Measurements from ENCODE around the gene ME3. TPM values are rescaled to one million over a fixed set of nuclear protein-coding genes. Genes with fewer than 3 reads are reported as not detected.
A peak's percentile ranks its signal among the peaks of the same experiment; 100 is the strongest.
"Not testable (repeated sequence)": the region's sequence is repeated elsewhere in the genome, so short reads cannot be mapped to it uniquely, and the experiment has no call there.

Gene ME3
- total RNA-seq, 1 donor from 2014 or later: 33.4 TPM

- no peaks in the 10 kb centered on the region for H3K36me3 ChIP-seq
- H3K9me3 ChIP-seq (replicated peaks): no peaks in the 10 kb centered on the region
- no peak for TF ChIP-seq CTCF (IDR thresholded peaks at IDR 0.05; ENCODE audit: borderline replicate concordance)
- peaks cover 26% of the 10 kb centered on the region for H3K4me1 ChIP-seq
- H3K27ac ChIP-seq (replicated peaks): no peak overlapping the region
- no peak overlapping the region for H3K4me3 ChIP-seq
- intact Hi-C loops (cut with micrococcal nuclease): no loop called here
- DNase-seq: no peak
- H3K27me3 ChIP-seq (ENCODE audit: low read depth): no peaks in the 10 kb centered on the region
Measured at GRCh38 chr11:86569109-86569508, 103.3 kb downstream of the ME3 start.

- H3K4me1 ChIP-seq: peaks cover 17% of the 10 kb centered on the region
- TF ChIP-seq CTCF (IDR thresholded peaks at IDR 0.05; ENCODE audit: borderline replicate concordance): no peak
- H3K27ac ChIP-seq (replicated peaks): no peak overlapping the region
- intact Hi-C loops (cut with micrococcal nuclease): no loop called here
- H3K36me3 ChIP-seq: no peaks in the 10 kb centered on the region
- DNase-seq: no peak
- no peak overlapping the region for H3K4me3 ChIP-seq
- no peaks in the 10 kb centered on the region for H3K27me3 ChIP-seq (ENCODE audit: low read depth)
- no peaks in the 10 kb centered on the region for H3K9me3 ChIP-seq (replicated peaks)
Measured at GRCh38 chr11:86565801-86566312, 106.6 kb downstream of the ME3 start.

GRCh38 chr11:86565388-86565787, 107.0 kb downstream of the ME3 start:
- no peaks in the 10 kb centered on the region for H3K9me3 ChIP-seq (replicated peaks)
- no peaks in the 10 kb centered on the region for H3K36me3 ChIP-seq
- peaks cover 17% of the 10 kb centered on the region for H3K4me1 ChIP-seq
- intact Hi-C loops (cut with micrococcal nuclease): no loop called here
- H3K4me3 ChIP-seq: no peak overlapping the region
- no peak overlapping the region for H3K27ac ChIP-seq (replicated peaks)
- TF ChIP-seq CTCF (IDR thresholded peaks at IDR 0.05; ENCODE audit: borderline replicate concordance): no peak
- no peaks in the 10 kb centered on the region for H3K27me3 ChIP-seq (ENCODE audit: low read depth)
- DNase-seq: no peak

- not testable (repeated sequence) for DNase-seq; H3K27ac ChIP-seq (replicated peaks)
Measured at GRCh38 chr11:86562842-86563241, 109.6 kb downstream of the ME3 start.

GRCh38 chr11:86559311-86559945, 113.0 kb downstream of the ME3 start:
- no peaks in the 10 kb centered on the region for H3K9me3 ChIP-seq (replicated peaks)
- TF ChIP-seq CTCF (IDR thresholded peaks at IDR 0.05; ENCODE audit: borderline replicate concordance): no peak
- H3K4me3 ChIP-seq: no peak overlapping the region
- no peaks in the 10 kb centered on the region for H3K36me3 ChIP-seq
- H3K4me1 ChIP-seq: peaks cover 35% of the 10 kb centered on the region
- intact Hi-C loops (cut with micrococcal nuclease): no loop called here
- H3K27me3 ChIP-seq (ENCODE audit: low read depth): no peaks in the 10 kb centered on the region
- peak; percentile 47 for DNase-seq
- peak overlapping the region; percentile 88 for H3K27ac ChIP-seq (replicated peaks)

More at GRCh38 chr11:86562842-86563241, 109.6 kb downstream of the ME3 start:
- intact Hi-C loops (cut with micrococcal nuclease); H3K4me3 ChIP-seq; H3K27me3 ChIP-seq (ENCODE audit: low read depth); H3K9me3 ChIP-seq (replicated peaks); H3K36me3 ChIP-seq: not testable (repeated sequence)
- H3K4me1 ChIP-seq: peaks cover 37% of the 10 kb centered on the region

GRCh38 chr11:86558841-86559240, 113.6 kb downstream of the ME3 start:
- no peak for TF ChIP-seq CTCF (IDR thresholded peaks at IDR 0.05; ENCODE audit: borderline replicate concordance)
- H3K9me3 ChIP-seq (replicated peaks): no peaks in the 10 kb centered on the region
- no peak overlapping the region for H3K4me3 ChIP-seq
- peaks cover 35% of the 10 kb centered on the region for H3K4me1 ChIP-seq
- H3K27ac ChIP-seq (replicated peaks): peak overlapping the region; percentile 88
- no peak for DNase-seq
- no peaks in the 10 kb centered on the region for H3K36me3 ChIP-seq
- no peaks in the 10 kb centered on the region for H3K27me3 ChIP-seq (ENCODE audit: low read depth)
- intact Hi-C loops (cut with micrococcal nuclease): no loop called here
